Activated CD4-positive, CD25-positive, alpha-beta regulatory T cell (primary cell): Measurements from ENCODE around the gene IQGAP1.
"Not testable (repeated sequence)": the region's sequence is repeated elsewhere in the genome, so short reads cannot be mapped to it uniquely, and the experiment has no call there.

Experiments used
- DNase-seq, 4 experiments: peaks; one replicate each; lab custom pipeline; 2025; lab: John Stamatoyannopoulos, UW

Gene IQGAP1, protein sequence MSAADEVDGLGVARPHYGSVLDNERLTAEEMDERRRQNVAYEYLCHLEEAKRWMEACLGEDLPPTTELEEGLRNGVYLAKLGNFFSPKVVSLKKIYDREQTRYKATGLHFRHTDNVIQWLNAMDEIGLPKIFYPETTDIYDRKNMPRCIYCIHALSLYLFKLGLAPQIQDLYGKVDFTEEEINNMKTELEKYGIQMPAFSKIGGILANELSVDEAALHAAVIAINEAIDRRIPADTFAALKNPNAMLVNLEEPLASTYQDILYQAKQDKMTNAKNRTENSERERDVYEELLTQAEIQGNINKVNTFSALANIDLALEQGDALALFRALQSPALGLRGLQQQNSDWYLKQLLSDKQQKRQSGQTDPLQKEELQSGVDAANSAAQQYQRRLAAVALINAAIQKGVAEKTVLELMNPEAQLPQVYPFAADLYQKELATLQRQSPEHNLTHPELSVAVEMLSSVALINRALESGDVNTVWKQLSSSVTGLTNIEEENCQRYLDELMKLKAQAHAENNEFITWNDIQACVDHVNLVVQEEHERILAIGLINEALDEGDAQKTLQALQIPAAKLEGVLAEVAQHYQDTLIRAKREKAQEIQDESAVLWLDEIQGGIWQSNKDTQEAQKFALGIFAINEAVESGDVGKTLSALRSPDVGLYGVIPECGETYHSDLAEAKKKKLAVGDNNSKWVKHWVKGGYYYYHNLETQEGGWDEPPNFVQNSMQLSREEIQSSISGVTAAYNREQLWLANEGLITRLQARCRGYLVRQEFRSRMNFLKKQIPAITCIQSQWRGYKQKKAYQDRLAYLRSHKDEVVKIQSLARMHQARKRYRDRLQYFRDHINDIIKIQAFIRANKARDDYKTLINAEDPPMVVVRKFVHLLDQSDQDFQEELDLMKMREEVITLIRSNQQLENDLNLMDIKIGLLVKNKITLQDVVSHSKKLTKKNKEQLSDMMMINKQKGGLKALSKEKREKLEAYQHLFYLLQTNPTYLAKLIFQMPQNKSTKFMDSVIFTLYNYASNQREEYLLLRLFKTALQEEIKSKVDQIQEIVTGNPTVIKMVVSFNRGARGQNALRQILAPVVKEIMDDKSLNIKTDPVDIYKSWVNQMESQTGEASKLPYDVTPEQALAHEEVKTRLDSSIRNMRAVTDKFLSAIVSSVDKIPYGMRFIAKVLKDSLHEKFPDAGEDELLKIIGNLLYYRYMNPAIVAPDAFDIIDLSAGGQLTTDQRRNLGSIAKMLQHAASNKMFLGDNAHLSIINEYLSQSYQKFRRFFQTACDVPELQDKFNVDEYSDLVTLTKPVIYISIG (N-terminal part only)

DNA sequence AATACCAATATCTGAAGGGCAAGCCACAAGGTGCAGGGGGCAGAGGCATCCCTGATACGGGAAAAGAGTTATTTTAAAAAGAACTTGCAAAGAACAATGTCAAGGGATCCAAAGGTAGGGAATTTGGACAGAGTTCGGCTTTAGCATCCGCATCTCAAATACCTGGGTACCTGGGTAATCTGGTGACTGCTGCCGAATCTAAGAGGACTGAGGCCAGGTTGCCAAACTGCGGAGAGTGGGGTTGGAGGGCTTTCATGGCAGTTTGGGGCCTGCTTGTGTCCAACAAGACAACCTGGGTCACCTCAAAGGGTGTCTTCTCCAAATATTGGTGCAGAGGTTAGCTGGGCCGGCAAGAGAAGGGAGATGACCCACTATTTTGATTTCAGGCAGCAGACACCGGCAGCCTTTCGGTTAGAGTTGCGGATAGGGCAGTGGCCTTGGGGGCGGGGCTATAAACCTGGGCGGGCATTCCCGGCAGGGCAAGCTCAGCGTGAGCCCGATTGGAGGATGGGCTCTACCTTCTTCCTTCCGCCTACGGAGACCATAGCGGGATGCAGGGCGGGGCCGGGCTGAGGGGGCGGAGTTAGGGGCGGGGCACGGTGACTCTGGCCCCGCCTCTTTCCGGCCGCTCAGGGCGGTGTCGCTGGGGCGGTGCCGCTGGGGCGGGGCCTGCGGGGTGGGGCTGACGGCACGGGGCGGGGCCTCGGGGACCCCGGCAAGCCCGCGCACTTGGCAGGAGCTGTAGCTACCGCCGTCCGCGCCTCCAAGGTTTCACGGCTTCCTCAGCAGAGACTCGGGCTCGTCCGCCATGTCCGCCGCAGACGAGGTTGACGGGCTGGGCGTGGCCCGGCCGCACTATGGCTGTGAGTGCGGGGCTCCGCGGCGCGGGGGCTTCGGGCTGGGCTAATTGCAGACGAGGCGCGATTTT is at the start of gene IQGAP1:
Gene IQGAP1 (plus strand): TSS at position 709 of the 928 bp plus-strand sequence. CDS start 100 bp downstream, at position 809.
- peak; percentile 90 to 100 (median 93) for DNase-seq

DNA sequence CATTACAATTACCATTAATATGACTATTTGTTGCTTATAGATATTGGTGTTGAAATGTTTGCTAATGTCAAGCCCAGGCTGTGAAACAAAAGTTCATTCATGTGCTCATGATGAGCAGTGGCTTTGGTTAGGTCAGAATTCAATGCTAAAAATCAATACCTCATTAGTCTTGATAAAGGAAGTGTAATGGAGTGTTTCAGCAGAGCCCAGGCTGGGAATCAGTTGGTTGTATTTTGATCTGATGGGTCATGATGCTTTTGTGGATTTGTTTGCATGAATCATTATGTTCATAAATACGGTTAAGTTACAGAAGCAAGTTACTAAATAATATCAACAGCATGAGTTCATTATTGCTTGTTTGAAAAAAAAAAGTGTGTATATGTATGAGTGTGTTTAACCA is 49.5 kb upstream of the IQGAP1 start:
- DNase-seq: no peak

DNA sequence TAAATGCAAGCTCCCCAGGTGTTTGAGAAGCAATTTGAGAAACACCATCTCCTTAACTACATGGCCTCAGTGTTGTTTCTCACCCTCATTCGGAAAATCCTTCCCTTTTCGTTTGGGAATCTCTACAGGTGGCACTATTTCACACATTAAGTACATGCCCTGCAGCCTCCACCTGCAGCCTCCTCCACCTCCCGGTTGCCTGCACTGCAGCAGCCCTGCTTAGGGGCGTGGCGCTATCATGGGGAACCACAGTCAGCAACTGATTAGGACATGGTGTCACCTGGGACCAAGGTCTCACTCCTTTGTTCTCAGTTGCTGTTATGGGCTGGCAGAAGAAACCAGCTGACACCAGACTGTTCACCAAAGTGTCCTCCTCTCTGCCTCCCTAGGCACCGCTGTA is 47.7 kb upstream of the IQGAP1 start:
- no peak for DNase-seq

DNA sequence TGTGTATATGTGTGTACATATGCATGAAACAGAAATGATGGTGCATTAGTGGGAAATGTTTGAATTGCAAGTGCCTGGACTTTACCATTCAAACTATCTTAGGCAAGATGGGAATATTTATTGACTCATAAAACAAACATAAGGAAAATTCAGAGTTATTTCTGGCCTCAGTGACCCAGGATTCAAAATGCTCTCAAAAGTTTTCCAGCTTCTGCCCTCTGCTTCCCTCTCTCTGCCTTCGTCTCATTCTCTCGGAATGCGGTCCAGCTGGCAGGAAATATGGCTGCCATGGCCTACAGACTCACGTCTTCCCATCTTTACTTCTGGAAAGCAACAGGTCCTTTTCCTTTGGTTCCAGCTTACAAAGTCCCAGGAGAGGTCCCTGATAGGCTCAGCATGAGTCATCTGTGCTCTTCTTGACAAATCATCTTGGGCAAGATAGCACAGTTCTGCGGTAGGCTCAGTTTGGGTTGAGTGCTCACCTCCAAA is 44.7 kb upstream of the IQGAP1 start:
- DNase-seq: no peak

DNA sequence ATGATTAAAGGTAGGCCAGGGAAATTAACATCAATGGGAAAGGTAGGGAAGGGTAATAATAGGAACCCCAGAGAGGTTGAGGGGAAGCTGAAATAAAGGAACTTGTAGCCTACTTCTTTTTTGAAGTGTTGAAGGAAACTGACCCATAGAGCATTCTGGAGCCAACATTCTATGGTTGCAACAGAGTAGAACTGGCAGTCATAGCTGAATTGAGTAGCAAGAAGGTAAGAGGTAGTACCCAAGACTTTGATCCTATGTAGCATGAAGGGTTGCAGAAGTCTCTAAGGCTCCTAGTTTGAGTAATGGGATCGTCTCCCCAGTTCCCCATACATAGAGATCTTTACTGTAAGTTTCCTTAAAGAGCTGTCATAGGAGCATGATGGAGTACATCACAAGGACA is 43.4 kb upstream of the IQGAP1 start:
- no peak for DNase-seq

DNA sequence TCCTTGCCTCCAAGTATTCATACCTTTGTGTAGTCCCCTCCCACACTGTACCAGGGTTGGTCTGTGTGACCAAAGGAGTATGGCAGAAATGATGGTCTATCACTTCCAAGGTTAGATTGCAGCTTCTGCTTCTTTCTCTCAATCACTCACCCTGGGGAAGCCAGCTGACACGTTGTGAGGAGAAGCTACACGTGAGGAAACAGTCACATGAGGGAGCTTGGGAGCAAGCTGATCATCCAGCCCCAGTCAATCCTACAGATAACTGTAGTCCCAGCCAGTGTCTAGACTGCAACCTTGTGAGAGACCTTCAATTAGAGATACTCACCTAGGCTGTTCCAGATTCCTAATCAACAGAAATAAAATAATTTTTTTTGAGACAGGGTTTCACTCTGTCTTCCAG is 42.2 kb upstream of the IQGAP1 start:
- DNase-seq: no peak

DNA sequence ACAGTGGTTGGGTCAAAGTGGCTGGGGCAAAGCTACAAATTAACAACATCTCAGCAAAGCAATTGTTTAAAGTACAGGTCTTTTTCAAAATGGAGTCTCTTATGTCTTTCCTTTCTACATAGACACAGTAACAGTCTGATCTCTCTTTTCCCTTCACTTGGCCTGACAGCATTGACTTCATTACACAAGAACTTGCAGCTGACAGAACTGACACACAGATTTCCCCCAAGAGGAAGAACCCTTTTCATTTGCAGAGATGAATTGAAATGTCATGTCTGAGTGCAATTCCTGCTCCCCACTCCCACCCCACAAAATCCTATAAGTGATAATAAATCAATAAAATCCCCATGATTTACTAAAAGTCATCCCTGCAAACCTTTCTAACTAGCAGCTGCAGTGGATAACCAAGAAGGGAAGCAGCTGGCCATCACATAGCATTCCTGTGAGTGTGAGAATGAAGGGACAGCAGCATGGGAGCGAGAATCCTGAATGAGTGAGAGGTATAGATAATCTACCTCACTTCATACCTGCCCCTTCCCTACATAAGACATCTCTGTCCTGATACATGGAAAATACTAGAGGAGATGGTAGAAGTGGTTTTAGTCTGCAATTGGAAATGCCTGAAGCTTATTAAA is 40.5 kb upstream of the IQGAP1 start:
- not testable (repeated sequence) for DNase-seq

DNA sequence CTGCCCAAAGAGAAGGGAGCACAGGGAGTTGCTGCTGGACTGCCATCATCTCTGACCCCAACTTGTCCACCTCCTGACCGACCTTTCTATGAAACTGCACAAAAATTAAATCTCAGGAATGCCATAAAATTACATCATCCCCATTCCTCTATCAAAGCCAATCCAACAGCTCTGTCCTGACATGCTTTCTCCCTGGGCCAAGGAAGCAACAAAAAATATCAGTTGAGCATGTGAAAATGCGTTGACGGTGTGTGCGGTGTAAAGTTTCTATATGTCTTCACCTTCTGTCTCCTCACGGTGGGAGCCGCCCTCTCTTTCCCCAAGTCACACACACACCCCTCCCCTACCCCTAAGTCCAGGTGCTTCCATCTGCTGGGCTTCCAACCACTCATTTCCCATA is 39.6 kb upstream of the IQGAP1 start:
- no peak for DNase-seq

DNA sequence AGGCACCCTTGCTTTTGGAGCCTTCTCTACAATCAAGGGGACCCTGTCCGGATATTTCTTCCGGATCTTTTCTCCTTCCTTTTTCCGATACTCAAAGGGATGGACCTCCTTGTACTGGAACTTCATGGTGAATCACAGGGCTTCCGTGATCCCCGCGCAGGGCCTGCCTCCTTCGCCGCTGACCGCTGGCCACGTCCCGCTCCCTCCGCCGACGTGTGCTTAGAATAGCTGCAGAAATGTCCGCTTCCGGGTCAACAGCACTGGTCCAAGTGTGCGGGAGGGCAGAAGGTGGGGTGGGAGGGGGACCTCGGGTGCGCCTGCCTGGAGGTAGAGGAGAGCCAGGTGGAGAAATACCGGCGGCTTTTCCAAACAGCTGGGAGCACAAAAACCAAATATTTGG is 39.0 kb upstream of the IQGAP1 start:
- no peak for DNase-seq

DNA sequence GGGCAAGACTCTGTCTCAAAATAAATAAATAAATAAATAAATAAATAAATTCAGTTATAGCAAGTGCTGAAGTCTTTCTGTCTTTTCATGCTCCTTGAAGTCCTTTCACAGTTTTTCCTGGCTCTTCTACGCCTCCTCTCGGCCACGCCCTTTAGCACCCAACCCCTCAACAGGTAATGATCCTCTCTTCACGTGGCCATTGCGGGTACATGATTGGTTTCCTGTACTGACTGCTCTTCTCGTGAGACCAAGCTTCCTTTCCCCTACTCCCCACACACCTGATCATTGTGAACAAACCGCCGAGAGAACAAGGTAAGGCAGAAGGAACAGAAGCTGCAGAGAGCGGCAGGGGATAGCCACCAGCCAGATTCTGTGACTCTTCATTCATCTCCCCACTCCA is 38.2 kb upstream of the IQGAP1 start:
- DNase-seq: no peak

DNA sequence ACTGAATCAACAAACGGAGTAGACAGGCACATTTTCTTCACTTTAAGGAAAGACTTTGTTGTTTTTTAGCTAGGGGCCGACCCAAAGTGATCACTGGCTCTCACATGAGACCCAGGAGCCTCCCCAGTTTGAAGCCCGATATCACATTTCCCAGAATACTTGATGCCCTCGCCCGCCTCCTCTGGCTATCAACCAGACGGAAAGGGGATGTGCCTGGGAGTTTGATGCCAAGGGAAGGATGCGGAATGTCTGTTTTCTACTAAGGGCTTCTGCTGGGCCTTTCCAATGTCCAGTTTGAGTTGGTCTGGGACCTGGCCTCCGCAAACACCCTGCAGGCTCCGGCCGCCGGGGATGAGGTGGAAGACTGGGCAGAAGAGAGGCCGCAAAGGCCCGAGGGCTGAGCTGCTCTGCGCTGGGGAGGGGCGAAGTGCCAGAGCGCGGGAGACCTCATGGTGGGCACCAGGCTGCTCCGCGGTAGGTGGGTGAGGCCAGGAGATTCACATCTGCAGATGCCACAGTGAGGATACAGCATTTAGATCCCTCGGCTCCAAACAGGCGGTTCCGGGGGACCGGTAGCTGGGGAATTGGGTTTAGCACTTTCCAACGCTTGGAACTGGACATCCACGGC is 36.4 kb upstream of the IQGAP1 start:
- no peak for DNase-seq

DNA sequence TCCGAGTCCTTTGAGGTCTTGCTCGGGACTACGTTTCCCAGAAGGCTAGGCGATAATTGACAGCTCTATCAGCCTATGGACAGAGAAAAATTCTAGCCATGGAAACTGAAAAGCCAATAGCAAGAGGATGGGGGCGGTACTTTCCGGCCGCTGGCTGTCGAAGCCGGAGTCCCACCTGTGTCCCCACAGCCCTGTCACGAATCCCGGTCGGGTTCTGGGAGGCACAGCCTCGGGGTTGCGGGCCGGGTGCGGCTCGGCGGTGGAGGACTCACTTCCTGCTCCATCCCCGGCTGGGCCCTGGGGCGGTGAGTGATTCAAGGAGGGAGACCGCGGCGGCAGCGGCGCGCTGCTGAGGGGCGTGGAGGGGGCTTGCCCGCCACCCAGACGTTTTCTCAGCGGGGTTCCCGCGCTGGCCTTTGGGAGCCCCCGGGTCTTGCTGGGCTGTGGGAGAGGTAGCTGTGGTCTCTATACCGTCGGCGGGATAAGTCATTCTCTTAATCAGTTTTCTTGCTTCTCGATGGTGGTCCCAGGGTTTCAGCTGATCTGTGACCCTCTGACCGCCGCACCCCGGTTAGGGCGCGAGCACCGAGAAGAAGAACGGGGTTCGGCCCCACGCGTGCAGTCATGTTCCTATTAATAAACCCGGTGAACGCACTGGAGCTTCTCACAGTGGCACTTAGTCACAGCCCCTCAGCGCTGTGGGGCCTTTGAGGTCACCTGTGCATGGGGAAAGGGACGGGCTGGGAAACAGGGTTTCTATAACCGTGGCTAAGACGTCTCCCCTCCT is 35.7 kb upstream of the IQGAP1 start, which contains the start of gene ZNF774:
Gene ZNF774 (plus strand): TSS at position 178 of the 787 bp plus-strand sequence. CDS start 2,377 bp downstream, outside the sequence.
- DNase-seq: peak; percentile 59 to 76 (median 68)

DNA sequence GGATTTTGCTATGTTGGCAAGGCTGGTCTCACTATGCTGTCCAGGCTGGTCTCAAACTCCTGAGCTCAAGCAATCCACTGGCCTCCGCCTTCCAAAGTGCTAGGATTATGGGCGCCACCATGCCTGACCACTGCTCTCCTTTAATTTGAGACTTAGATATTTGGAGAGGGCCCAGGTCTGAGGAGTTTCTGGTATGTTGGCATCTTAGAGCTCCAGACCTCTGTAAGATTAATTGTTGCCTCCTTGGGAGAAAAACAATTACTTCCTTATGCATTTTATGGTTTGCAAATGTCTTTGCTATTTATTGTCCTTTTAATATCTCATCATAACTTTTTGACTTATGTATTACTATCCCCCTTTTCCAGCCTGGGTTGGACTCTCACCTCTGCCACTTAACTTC is 33.1 kb upstream of the IQGAP1 start:
- no peak for DNase-seq

DNA sequence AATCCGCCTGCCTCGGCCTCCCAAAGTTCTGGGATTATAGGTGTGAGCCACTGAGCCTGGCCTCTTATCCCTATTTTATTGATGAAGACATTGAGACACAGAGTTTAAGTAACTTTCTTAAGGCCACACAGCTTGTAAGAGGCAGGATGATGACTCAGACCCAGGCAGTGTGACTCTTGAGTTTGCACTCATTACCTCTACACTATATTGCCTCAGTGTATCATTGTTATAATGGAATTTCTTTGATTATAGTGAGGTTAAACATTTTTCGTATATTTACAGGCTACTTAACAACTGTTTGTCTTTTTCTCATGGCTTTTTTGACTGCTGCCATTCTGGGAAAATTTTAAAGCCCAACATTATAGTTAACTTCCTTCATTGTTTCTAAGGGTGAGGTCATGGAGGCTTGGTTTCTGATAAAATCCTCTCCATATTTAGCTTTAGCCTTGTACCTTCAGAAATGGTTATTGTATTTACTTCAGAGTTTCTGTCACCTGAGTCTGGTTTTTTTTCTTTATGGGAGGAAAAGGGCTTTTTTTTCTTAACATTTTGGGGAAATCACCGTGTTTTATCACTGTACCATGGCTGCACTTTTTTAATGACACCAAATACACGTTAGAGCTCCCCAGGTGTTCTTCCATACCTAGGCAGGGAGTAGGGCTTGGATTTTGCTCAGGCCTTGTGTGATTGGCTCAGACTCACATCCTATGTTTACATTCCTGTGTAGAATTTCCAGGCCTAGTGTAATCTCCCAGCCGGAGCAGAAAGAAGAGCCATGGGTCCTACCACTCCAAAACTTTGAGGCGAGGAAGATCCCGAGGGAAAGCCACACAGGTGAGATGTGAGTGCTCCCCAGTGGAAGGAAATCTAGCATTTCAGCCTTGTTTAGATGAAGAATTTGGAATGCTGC is 29.7 kb upstream of the IQGAP1 start:
- no peak for DNase-seq

DNA sequence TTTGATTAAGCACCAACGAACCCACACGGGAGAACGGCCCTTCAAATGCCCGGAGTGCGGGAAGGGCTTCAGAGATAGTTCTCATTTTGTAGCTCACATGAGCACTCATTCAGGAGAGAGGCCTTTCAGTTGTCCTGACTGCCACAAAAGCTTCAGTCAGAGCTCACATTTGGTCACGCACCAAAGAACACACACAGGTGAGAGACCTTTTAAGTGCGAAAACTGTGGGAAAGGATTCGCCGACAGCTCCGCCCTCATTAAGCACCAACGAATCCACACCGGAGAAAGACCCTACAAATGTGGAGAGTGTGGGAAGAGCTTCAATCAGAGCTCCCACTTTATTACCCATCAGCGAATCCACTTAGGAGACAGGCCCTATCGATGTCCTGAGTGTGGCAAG is 27.3 kb upstream of the IQGAP1 start:
- DNase-seq: no peak

DNA sequence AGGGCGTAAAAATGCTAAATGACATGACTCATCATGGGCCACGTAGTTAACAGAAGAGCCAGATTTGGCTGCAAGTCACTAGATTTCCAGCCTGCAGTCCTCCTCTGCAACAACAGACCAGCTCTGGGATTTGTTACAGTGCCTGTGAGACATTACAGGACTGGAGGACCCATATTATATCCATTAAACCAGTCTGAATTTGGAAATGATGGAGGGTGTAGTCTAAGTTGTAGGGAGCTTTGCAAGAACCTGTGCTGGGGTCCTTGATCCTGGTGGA is 25.2 kb upstream of the IQGAP1 start:
- no peak for DNase-seq

DNA sequence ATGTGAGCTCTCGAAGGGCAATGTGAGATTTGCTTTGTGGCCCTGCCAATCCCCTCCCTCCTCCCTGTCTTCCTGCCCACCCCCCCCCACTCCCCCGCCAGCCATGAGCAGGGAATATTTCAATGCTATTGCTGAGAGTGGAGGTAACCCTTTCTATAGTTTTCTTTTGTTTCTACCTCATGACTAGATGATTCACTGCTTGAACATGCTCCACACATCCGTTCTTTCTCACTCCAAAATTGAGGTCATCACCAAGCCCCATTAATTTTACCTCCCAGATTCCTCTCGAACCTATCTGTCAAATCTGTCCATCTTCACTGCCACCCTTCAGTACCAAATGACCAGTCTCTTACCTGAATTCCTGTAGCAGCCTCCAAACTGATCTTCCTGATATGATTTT is 23.8 kb upstream of the IQGAP1 start:
- DNase-seq: no peak

DNA sequence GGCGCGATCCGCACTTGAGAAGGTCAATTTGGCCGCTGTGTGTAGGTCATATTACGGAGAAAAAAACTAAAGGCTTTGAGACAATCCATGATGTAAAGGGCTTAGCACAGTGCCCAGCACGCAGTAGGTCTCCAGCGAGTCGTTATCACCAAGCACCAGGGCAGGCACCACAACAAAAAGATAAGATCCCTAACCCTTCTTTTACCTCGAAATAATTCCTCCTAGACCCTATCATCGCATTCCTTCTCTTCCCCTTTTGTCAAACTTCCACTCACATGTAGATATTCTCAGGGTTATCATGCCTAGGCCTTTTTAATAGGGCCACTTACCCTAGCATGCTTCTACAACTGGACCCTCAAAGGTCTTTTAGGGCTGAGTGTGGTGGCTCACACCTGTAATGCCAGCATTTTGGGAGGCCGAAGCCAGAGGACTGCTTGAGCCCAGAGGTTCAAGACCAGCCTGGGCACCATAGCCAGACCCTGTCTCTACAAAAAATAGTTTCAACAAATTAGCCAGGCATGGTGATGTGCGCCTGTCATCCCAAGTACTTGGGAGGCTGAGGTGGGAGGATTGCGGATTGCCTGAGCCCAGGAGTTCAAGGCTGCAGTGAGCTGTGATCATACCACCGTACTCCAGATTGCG is 22.5 kb upstream of the IQGAP1 start:
- no peak for DNase-seq
